Kidney epithelial cell (primary cell): ENCODE measurements around the gene FEM1B. TPM values are rescaled to one million over a fixed set of nuclear protein-coding genes. Genes with fewer than 3 reads are reported as not detected.

ENCODE experiments used
- DNase-seq: peaks from one replicate; pipeline ENCODE4 v3.0.0-alpha.2; 2010; ENCODE audit warnings: low read depth
- H3K27me3 ChIP-seq: 2 replicates; pipeline ENCODE4 v1.6.0; 2011; ENCODE audit warnings: low read length; ENCODE audit not compliant: control insufficient read depth, insufficient read depth
- H3K36me3 ChIP-seq: 2 replicates; pipeline ENCODE4 v1.5.1; 2011; ENCODE audit warnings: low read length; ENCODE audit not compliant: control insufficient read depth, insufficient read depth
- H3K4me3 ChIP-seq: 2 replicates; pipeline ENCODE4 v1.5.1; 2011; ENCODE audit warnings: low read depth, mild to moderate bottlenecking, control low read depth, low read length
- CTCF ChIP-seq: IDR thresholded peaks from 2 replicates; pipeline ENCODE4 v1.5.1; 2011; ENCODE audit warnings: mild to moderate bottlenecking, moderate library complexity, low read length, control low read depth, inconsistent platforms; ENCODE audit not compliant: insufficient read depth, poor library complexity, severe bottlenecking
- total RNA-seq: library from RNA; depleted of rRNA; stranded (reverse); fragments of >200 nt; gene quantifications from 2 replicates; pipeline ENCODE4 v1.2.3, GENCODE V29; 2015

FEM1B gene
- total RNA-seq, 1 donor from 2014 or later: 37.6 TPM

GRCh38 chr15:68252925-68253534 lies 24.5 kb upstream of the FEM1B start:
- Histone ChIP-seq H3K4me3 (no peak overlapping the region), H3K36me3 (no peaks in the 10 kb centered on the region), H3K27me3 (no peaks in the 10 kb centered on the region)
- TF ChIP-seq CTCF: peak; percentile 80
- DNase-seq: no peak

GRCh38 chr15:68256675-68257450 lies 20.7 kb upstream of the FEM1B start:
- Histone ChIP-seq H3K27me3 (no peaks in the 10 kb centered on the region), H3K36me3 (no peaks in the 10 kb centered on the region), H3K4me3 (peak overlapping the region; percentile 46)
- no peak for DNase-seq
- TF ChIP-seq CTCF: no peak

- Histone ChIP-seq H3K4me3 (no peak overlapping the region), H3K36me3 (no peaks in the 10 kb centered on the region), H3K27me3 (no peaks in the 10 kb centered on the region)
- DNase-seq: no peak
- TF ChIP-seq CTCF: no peak
These were observed 18.9 kb upstream of the FEM1B start for GRCh38 chr15:68258692-68259091.

GRCh38 chr15:68259883-68260282 lies 17.7 kb upstream of the FEM1B start:
- no peaks in the 10 kb centered on the region for H3K27me3 ChIP-seq
- no peak for DNase-seq
- no peak overlapping the region for H3K4me3 ChIP-seq
- H3K36me3 ChIP-seq: no peaks in the 10 kb centered on the region
- no peak for TF ChIP-seq CTCF

GRCh38 chr15:68261241-68261640 lies 16.3 kb upstream of the FEM1B start:
- DNase-seq: no peak
- Histone ChIP-seq H3K27me3 (no peaks in the 10 kb centered on the region), H3K4me3 (no peak overlapping the region), H3K36me3 (no peaks in the 10 kb centered on the region)
- no peak for TF ChIP-seq CTCF

GRCh38 chr15:68261980-68262379 lies 15.6 kb upstream of the FEM1B start:
- DNase-seq: no peak
- Histone ChIP-seq H3K27me3 (no peaks in the 10 kb centered on the region), H3K4me3 (no peak overlapping the region), H3K36me3 (no peaks in the 10 kb centered on the region)
- no peak for TF ChIP-seq CTCF
